ENCODE data around the gene CLIC6.
A peak's percentile ranks its signal among the peaks of the same experiment; 100 is the strongest.
"Not testable (repeated sequence)": the region's sequence is repeated elsewhere in the genome, so short reads cannot be mapped to it uniquely, and the experiment has no call there.

CLIC6 gene

DNA sequence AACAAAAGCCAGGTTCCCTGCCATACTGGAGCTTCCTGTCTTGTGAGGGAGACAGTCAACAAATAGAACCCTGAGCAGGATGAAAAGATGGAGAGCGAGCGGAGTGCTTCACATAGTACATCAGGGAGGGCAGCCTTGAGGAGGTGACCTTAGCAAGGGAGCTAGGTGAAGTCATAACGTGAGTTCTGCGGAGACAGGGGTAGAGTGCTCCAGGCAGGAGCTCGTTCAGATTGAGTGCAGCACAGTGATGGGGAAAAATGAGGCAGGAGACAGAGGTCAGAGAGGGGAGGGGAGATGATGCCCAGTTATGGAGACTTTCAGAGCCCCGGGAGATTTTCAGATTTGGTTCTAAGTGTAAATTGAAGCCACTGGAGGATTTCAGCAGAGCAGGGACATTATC lies 15.3 kb upstream of the CLIC6 start:
- no peak for DNase-seq (ENCODE audit: low read depth in 2 of 2)

DNA sequence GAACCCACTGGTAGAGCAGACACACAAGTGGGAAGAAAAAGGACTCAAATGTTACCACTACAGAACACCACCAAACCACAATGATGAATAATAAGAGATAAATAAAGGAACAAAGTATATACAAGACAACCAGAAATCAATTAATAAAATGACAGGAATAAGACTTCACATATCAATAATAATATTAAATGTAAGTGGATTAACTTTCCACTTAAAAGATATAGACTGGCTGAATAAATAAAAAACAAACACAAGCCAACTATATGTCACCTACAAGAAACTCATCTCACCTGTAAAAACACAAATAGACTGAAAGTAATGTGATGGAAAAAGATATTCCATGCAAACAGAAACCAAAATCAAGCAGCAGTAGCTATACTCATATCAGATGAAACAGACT lies 6.9 kb upstream of the CLIC6 start:
- DNase-seq (ENCODE audit: low read depth in 2 of 2), result no peak

DNA sequence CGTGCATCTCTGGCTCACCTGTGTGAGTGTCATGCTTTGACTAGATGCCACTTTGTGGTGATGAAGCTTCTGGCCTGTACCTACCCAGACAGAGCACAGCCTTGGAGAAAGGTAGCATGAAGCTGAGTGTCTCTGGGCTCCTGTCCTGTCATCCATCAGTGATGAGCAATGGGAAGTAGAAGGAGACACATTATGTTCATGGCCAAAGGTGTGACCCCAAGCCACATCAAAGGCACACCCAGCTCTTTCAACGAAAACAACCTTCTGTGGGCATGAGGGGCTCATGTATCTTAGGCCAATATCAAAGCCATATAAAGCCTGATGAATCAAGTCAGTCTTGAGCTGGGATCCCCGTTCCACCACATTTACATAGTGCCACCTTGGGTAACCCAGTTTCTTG lies 1.0 kb upstream of the CLIC6 start:
- no peak for DNase-seq (ENCODE audit: low read depth in 2 of 2)

DNA sequence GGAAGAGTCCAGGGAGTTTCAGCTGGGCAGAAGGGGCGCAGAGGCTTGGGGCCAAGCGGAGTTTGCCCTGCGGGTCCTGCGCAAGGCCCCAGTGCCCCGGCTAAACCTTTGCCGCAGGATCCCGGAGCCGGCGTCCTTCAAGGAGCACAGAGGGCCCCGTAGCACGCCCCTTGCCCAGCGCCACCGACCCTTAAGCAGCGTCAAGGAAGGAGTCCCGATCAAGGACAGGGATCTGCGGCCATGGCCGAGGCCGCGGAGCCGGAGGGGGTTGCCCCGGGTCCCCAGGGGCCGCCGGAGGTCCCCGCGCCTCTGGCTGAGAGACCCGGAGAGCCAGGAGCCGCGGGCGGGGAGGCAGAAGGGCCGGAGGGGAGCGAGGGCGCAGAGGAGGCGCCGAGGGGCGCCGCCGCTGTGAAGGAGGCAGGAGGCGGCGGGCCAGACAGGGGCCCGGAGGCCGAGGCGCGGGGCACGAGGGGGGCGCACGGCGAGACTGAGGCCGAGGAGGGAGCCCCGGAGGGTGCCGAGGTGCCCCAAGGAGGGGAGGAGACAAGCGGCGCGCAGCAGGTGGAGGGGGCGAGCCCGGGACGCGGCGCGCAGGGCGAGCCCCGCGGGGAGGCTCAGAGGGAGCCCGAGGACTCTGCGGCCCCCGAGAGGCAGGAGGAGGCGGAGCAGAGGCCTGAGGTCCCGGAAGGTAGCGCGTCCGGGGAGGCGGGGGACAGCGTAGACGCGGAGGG lies 520 bp downstream of the CLIC6 start:
- peak in 1 of 2 donors; percentile 6 for DNase-seq (ENCODE audit: low read depth in 2 of 2)

DNA sequence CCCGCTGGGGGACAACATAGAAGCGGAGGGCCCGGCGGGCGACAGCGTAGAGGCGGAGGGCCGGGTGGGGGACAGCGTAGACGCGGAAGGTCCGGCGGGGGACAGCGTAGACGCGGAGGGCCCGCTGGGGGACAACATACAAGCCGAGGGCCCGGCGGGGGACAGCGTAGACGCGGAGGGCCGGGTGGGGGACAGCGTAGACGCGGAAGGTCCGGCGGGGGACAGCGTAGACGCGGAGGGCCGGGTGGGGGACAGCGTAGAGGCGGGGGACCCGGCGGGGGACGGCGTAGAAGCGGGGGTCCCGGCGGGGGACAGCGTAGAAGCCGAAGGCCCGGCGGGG lies 1.1 kb downstream of the CLIC6 start:
- not testable (repeated sequence) for DNase-seq (ENCODE audit: low read depth in 2 of 2)

DNA sequence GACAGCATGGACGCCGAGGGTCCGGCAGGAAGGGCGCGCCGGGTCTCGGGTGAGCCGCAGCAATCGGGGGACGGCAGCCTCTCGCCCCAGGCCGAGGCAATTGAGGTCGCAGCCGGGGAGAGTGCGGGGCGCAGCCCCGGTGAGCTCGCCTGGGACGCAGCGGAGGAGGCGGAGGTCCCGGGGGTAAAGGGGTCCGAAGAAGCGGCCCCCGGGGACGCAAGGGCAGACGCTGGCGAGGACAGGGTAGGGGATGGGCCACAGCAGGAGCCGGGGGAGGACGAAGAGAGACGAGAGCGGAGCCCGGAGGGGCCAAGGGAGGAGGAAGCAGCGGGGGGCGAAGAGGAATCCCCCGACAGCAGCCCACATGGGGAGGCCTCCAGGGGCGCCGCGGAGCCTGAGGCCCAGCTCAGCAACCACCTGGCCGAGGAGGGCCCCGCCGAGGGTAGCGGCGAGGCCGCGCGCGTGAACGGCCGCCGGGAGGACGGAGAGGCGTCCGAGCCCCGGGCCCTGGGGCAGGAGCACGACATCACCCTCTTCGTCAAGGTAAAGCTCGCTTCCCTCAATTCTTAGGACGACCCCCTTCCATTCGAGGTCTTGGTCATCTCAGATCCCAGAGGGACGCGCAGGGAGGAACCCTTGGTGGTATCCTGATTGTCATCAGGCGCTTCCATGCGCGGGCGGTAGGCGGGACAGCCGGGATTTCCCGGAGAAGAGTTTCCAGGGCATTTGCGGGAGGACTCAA lies 1.6 kb downstream of the CLIC6 start:
- DNase-seq (ENCODE audit: low read depth in 2 of 2), result no peak

DNA sequence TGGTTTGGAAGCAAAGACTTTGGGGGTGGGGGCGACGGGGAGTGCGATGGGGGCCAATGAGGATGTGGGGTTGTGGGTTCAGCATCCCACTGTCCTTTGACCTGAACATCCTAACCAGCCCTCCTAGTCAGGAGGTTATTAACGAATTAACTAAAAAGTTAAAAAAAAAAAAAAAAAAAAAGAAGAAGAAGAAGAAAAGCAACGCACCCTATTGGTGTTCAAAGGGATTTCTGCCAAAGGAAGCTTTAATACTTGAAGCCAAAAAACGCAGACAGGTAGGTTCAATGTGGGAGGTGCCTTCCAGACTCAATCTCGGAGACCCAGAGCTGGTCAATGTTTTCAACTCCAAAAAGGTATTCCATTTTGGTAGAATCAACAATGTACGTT lies 2.2 kb downstream of the CLIC6 start:
- no peak for DNase-seq (ENCODE audit: low read depth in 2 of 2)

DNA sequence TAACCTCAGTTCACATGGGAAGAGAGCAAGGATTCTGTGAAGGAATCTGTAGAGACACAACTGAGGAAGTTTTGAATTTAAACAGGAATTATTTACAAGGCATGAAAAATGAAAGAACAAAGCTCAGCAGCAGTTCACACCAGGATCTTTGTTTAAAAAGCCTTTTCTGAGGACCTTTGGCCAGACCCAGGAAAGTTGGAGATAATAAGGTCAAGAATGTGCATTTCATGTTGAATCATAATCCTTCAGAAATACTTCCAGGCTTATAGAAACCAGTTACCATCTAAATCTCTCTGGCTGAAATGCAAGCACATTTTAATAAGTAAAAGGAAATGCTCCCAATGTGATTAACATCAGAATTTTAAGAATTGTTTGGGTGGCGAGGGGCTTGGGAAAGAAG lies 2.7 kb downstream of the CLIC6 start:
- DNase-seq (ENCODE audit: low read depth in 2 of 2), result no peak

DNA sequence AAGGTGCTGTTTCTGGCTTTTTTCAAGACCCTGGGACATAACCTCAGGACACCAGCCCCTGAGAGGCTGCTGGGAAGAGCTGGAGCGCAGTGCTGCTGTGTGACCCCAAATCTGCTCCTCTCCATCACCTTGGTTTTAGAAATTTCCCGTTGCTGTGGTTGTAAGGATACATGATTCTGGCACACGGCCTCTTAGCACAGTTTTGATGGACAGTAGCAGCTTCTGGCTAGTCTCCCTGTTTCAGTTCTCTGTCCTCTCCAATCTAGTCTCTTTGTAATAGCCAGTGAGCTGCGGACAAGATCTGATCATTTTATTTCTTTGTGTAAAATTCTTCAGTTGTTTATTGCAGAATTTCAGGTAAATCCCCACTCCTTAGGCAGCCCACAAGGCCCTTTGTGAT lies 3.1 kb downstream of the CLIC6 start:
- no peak for DNase-seq (ENCODE audit: low read depth in 2 of 2)

DNA sequence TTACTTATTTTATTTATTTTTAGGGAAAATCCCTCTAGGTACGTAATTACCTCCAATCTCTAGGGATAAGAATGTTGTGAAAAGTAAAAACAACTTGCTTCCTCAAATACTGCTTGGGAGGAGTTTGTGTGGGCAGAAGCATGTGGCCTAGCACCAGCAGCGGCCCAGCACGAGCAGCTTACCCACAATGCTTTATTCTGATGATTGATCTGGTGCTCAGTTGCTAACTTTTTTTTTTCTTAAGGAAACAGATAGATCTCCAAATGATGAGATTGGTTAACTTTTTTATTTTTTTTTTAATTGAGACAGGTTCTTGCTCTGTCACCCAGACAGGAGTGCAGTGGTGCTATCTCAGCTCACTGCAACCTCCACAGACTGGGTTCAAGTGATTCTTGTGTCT lies 4.2 kb downstream of the CLIC6 start:
- DNase-seq (ENCODE audit: low read depth in 2 of 2), result no peak

DNA sequence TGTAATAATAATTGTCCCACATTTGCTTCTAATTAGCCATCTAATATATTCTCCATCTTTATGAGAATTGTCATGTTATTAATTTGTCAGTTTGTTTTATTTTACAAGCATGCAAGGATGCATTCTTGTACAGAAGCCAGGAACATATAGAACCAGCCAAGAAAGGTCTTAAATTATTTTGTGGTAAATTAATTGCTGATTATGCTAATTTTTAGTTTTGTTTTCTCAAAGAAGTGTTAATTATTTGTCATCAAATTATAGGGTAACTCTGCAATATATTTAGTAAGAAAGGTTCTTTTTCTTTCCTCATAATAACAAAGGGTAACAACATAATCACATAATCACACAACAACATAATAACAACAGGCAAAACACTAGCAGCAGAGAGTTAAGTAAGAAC lies 5.7 kb downstream of the CLIC6 start:
- DNase-seq (ENCODE audit: low read depth in 2 of 2), result no peak

DNA sequence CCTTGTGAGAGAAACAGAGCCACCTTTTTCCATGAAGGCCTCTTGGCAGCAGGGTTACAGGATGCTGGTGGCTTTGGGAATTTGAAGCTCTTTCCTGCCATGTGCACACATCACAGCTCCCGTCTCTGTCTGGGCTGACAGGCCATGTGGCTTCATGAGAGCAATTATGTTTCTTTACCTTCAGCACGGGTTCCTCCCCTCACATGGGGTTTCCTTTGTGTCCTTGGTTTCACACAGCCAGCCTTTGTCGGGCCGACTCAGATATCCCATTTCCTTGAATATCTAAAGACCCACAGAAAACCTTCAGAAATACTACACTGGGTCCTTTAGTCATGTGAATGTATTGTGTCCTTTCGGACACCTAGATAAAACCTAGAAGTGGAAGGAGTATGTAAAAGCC lies 7.1 kb downstream of the CLIC6 start:
- no peak for DNase-seq (ENCODE audit: low read depth in 2 of 2)

DNA sequence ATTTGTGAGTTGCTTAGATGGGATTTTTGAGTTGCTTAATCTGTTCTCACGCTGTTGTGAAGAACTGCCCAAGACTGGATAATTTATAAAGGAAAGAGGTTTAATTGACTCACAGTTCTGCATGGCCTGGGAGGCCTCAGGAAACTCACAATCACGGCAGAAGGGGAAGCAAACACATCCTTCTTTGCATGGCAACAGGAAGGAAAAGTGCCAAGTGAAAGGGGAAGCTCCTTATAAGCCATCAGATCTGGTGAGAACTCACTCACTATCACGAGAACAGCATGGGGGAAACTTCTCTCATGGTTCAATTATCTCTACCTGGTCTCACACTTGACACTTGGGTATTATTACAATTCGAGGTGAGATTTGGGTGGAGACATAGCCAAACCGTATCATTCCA lies 10.3 kb downstream of the CLIC6 start:
- DNase-seq (ENCODE audit: low read depth in 2 of 2), result no peak

DNA sequence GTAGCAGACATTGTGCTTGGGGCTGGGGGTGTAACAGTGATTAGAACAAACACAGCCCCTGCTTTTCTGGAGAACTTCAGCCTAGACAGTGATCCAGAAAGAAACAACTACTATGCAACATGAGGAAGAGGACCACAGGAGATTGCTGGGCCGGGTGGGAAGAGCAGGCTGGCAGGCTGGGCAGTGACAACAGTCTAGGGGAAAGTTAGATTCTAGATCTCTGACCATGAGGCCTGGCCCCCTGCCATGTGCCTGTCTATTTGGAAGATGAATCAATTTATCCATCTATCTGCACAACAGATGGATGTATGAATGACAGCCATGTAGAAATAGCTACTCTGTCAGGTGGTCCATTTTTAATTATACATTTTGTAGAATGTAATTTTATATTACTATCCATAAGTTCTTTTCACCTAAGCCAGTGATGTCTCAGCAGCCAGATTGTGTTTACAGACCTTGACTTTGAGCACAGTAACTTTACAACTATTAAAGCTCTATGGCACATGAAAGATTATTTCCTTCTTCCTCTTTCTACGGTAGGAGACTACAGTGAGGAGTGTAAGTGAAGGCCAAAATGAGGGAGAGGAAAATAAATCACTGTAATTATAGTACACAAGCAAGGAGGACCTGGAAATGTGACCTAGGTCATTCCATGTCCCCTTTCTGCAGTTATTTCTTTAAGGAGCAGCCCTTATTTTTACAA lies 15.5 kb downstream of the CLIC6 start:
- DNase-seq (ENCODE audit: low read depth in 2 of 2), result no peak

DNA sequence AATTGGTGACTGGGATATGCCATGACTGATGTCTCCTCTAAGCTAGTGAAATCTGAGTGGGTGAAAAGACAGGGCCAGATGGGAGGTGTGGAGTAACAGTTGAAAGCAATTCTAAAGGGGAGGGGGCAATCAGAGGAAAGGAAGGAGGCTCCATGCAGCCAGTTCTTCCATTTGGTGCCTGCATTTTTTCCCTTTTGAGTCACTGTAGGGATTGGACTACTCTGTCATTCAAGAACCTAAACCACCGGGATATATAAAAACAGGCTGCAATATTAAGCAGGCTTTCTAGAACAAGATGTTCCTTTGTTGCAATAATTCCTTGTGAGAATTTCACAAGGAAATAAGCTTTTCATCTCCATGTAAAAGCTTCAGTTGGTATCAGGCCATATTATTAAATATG lies 18.3 kb downstream of the CLIC6 start:
- DNase-seq (ENCODE audit: low read depth in 2 of 2), result no peak

DNA sequence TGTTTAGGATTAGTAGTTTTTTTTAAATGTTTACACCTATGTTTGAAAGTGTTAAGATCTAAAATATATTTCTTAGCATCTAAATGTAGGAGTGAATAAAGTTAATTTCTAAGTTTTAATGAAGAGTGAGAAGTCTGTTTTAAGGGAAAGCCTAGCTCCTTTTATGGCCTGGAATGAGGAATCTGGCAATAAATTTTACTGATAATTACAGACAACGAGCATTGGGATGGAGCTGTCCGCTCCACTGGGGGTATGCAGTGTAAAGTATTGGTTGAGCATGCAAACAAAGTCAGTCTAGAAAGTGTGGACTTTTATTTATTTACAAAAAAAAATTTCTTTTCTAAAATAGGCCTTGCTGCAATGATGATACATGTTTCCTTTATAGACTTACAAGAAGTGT lies 19.0 kb downstream of the CLIC6 start:
- no peak for DNase-seq (ENCODE audit: low read depth in 2 of 2)

DNA sequence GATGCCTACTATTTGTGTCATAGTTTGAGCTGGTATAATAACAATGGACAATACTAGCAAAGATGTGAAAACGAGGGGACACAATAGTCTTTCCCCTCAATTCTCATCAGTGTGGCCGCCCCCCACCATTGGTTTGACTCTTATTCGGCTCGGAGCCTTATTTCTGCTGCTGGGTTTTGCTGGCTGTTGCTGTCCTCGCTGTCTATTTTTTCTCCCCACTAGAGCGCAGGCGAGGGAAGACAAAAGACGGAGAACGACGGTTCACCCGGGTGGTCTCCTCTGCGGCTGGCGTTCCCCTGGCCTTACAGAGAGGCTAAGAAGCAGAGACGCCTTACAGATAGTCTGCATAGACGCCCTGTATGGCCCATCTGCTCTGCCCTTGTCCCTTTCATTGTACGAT lies 19.4 kb downstream of the CLIC6 start:
- DNase-seq (ENCODE audit: low read depth in 2 of 2), result no peak

DNA sequence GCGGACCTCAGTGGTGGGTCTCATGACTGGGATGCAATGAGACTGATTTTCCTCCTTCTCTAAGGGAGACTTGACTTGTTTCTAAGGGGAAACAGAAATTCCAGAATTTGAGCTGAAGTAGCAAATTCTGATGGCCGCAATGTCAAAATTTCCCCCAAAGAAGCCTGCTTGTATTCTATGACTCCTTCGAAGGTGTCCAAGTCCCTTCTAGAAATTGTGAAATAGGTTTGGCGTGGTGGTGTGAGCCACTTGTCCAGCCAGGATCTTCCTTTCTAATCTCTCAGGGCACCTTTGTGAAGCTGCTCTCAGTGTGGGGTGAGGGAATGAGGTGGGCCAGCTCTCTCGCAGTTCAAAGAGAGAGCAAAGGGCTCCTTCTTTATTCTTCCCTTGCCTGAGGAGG lies 19.9 kb downstream of the CLIC6 start:
- no peak for DNase-seq (ENCODE audit: low read depth in 2 of 2)

DNA sequence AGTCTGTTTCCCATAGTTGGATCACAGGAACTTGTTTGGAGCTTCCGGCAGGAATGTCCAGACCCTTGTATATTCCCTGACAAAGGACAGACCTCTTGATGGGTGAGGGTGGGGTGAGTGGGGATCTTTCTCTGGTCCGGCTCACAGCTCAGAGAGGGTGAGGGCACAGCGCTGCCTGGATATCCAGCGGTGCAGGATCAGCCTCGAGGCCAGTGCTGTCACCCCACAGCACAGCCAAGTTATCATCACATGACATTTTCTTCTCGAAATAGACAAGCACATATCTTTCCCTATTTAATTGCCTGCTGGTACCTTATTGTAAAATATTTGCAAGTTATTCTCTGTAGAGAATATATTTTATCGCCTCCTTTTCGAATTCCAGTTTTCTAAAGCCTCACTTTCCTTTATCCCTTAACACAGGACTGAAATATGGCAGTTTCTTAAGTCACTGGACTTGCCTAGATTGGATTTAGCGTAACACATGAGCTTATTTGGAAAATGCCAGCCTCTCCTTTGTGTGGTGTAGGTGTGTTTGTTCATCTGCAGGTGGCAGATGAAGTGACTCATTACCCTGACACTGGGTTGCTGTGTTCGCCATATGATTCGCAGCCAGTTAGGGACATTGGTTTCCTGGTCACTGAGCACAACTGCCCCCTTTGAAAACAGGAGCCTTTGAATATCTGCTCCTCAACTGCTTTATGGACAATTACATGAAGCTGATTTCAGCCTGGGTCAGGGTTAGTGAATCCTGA lies 21.4 kb downstream of the CLIC6 start:
- DNase-seq (ENCODE audit: low read depth in 2 of 2), result no peak

DNA sequence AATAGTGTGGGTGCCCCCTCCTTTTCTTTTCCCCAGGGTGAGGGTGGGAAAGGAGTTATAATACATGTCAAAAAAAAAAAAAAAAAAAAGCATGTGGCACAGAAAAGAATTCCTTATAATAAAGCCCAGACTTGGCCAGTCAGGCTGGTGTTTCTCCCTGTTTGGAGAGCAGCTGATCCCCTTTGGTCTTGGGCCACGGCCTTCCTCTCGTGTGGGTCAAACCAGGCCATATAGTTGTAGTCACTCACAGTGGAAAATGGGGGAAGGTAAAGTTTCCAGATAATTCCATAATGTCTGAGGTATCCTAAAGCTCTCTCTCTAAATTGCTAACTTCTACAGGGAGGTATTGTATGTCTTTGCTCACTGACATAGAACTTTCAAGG lies 22.0 kb downstream of the CLIC6 start:
- DNase-seq (ENCODE audit: low read depth in 2 of 2), result no peak

DNA sequence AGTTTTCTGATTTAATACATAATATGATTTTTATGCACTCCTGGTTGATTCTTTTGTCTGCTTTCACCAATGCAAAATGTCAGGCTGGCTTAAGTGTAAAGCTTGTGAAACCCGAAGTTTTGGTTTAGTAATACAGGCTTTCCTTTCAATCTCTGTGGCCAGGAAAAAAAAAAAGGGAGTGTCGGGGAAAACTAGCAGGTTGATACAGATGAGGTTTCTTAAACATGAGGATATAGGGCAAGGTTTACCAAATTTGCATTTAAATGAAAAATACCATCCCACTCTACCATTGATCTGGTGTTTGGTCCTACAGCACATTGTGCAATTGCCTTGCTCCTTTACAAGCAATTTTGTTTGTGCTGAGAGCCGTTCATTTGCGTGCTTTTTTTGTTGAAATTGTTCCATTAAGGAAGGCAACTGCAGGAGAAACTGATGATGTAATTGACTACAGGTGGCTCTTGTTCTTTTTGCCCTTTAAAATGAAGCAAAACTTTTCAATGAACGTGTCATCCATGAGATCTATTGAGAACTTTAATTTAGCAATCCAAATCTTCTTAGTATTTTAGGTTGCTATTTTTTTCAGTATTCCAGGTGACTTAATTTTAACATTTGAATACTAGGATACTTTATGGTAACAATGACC lies 22.7 kb downstream of the CLIC6 start:
- no peak for DNase-seq (ENCODE audit: low read depth in 2 of 2)

DNA sequence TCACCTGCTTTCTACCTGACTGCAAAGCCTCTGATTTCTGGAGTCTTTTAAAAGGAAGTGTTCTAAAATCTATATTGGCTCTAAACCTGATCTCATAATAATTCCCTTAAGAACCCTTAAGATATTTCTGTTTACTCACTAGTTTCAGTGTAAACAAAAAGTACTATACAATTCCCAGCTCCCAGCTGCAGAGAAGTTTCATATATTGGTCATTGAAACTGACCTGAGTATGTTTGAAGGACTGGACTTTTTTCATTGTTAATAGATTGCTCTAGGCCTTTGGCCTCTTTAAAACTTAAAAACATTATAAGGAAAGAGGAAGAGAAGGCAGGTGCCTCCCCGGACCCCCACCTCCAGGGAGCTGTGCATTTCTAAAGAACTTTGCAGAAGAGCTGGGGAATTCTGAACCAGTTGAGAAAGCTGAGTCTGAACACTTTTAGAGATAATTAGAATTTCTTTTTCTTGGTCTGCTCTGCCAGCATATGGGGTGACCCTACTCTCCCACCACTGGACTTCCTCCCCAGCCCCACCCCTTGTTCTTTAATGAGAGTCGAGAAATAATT lies 23.7 kb downstream of the CLIC6 start:
- DNase-seq (ENCODE audit: low read depth in 2 of 2), result no peak

Measured in stimulated activated CD4-positive, alpha-beta T cell treated with anti-CD3 and anti-CD28 coated beads, Interleukin-1b, Interleukin-23, amount 100 ng/mL, for 4 hours (primary cell).